ENCODE data around the gene COL5A1.

COL5A1 gene

GRCh38 chr9:134679616-134680392 lies 38.2 kb downstream of the COL5A1 start:
- TF ChIP-seq CEBPB (IDR thresholded peaks at IDR 0.05) (no peak), YY1 (IDR thresholded peaks at IDR 0.05; ENCODE audit: low read depth) (no peak), REST (IDR thresholded peaks at IDR 0.05; ENCODE audit: low read depth) (no peak), ZBTB7A (IDR thresholded peaks at IDR 0.05; ENCODE audit: low read depth) (no peak), TEAD4 (IDR thresholded peaks at IDR 0.05) (no peak), RAD21 (IDR thresholded peaks at IDR 0.05; ENCODE audit: low read depth) (no peak), TCF12 (IDR thresholded peaks at IDR 0.05; ENCODE audit: low read depth) (no peak), CREB1 (IDR thresholded peaks at IDR 0.05; ENCODE audit: low read depth) (no peak), MAX (IDR thresholded peaks at IDR 0.05) (no peak), NFIC (IDR thresholded peaks at IDR 0.05) (no peak), EGR1 (IDR thresholded peaks at IDR 0.05) (no peak), USF1 (IDR thresholded peaks at IDR 0.05) (no peak), EP300 (IDR thresholded peaks at IDR 0.05; ENCODE audit: borderline replicate concordance) (no peak), FOXM1 (IDR thresholded peaks at IDR 0.05; ENCODE audit: borderline replicate concordance, low read depth) (no peak), TAF1 (IDR thresholded peaks at IDR 0.05; ENCODE audit: low read depth) (no peak)

- no peak for TF ChIP-seq RAD21 (IDR thresholded peaks at IDR 0.05; ENCODE audit: low read depth)
- no peak for TF ChIP-seq TAF1 (IDR thresholded peaks at IDR 0.05; ENCODE audit: low read depth)
- no peak for TF ChIP-seq TCF12 (IDR thresholded peaks at IDR 0.05; ENCODE audit: low read depth)
- TF ChIP-seq CREB1 (IDR thresholded peaks at IDR 0.05; ENCODE audit: low read depth) = no peak
- TF ChIP-seq CEBPB (IDR thresholded peaks at IDR 0.05) = no peak
- no peak for TF ChIP-seq ZBTB7A (IDR thresholded peaks at IDR 0.05; ENCODE audit: low read depth)
Observed at GRCh38 chr9:134680393-134681060, 38.9 kb downstream of the COL5A1 start.

- TF ChIP-seq EP300 (IDR thresholded peaks at IDR 0.05; ENCODE audit: borderline replicate concordance) = no peak
- TF ChIP-seq REST (IDR thresholded peaks at IDR 0.05; ENCODE audit: low read depth) = no peak
- no peak for TF ChIP-seq USF1 (IDR thresholded peaks at IDR 0.05)
- no peak for TF ChIP-seq TCF12 (IDR thresholded peaks at IDR 0.05; ENCODE audit: low read depth)
- TF ChIP-seq RAD21 (IDR thresholded peaks at IDR 0.05; ENCODE audit: low read depth) = no peak
- TF ChIP-seq CREB1 (IDR thresholded peaks at IDR 0.05; ENCODE audit: low read depth) = no peak
- no peak for TF ChIP-seq MAX (IDR thresholded peaks at IDR 0.05)
Observed at GRCh38 chr9:134681061-134681661, 39.6 kb downstream of the COL5A1 start.

- no peak for TF ChIP-seq CEBPB (IDR thresholded peaks at IDR 0.05)
- TF ChIP-seq FOXM1 (IDR thresholded peaks at IDR 0.05; ENCODE audit: borderline replicate concordance, low read depth) = no peak
- TF ChIP-seq EGR1 (IDR thresholded peaks at IDR 0.05) = no peak
- no peak for TF ChIP-seq TCF12 (IDR thresholded peaks at IDR 0.05; ENCODE audit: low read depth)
- no peak for TF ChIP-seq RAD21 (IDR thresholded peaks at IDR 0.05; ENCODE audit: low read depth)
- no peak for TF ChIP-seq TEAD4 (IDR thresholded peaks at IDR 0.05)
- TF ChIP-seq ZBTB7A (IDR thresholded peaks at IDR 0.05; ENCODE audit: low read depth) = no peak
- TF ChIP-seq TAF1 (IDR thresholded peaks at IDR 0.05; ENCODE audit: low read depth) = no peak
- no peak for TF ChIP-seq MAX (IDR thresholded peaks at IDR 0.05)
- TF ChIP-seq USF1 (IDR thresholded peaks at IDR 0.05) = no peak
- no peak for TF ChIP-seq EP300 (IDR thresholded peaks at IDR 0.05; ENCODE audit: borderline replicate concordance)
- TF ChIP-seq NFIC (IDR thresholded peaks at IDR 0.05) = no peak
- TF ChIP-seq REST (IDR thresholded peaks at IDR 0.05; ENCODE audit: low read depth) = no peak
- no peak for TF ChIP-seq YY1 (IDR thresholded peaks at IDR 0.05; ENCODE audit: low read depth)
- TF ChIP-seq CREB1 (IDR thresholded peaks at IDR 0.05; ENCODE audit: low read depth) = no peak
Observed at GRCh38 chr9:134682026-134682425, 40.4 kb downstream of the COL5A1 start.

Data from Ishikawa (cell line).